Keratinocyte (primary cell): Measurements from ENCODE around the gene ZNF554. TPM values are rescaled to one million over a fixed set of nuclear protein-coding genes. Genes with fewer than 3 reads are reported as not detected.

Experiments used
- DNase-seq: peaks from one replicate; pipeline ENCODE4 v3.0.0-alpha.2; 2011; ENCODE audit warnings: low read depth, missing footprints, low spot score
- FAIRE-seq: peaks from 2 replicates; lab custom pipeline; 2011; peaks lifted over from hg19 to GRCh38; lab: Jason Lieb, UNC
- H2AFZ ChIP-seq: 2 replicates; pipeline ENCODE4 v1.6.0; 2012; ENCODE audit warnings: low read length, control low read depth, inconsistent platforms; ENCODE audit not compliant: control insufficient read depth
- H3K27ac ChIP-seq: 2 replicates; pipeline ENCODE4 v1.5.1; 2011; ENCODE audit warnings: low read length; ENCODE audit not compliant: control insufficient read depth, insufficient read depth
- H3K27me3 ChIP-seq: 3 replicates; pipeline ENCODE4 v1.6.0; 2011; ENCODE audit warnings: low read length; ENCODE audit not compliant: control insufficient read depth, insufficient read depth; ENCODE audit errors: extremely low read depth
- H3K36me3 ChIP-seq, 2 experiments: 2 replicates in 1 of 2; 3 replicates in 1 of 2; pipeline ENCODE4 v1.5.1; 2011; ENCODE audit warnings: low read length in 2 of 2, mild to moderate bottlenecking in 1 of 2; ENCODE audit not compliant: control insufficient read depth in 2 of 2, insufficient read depth in 2 of 2; ENCODE audit errors: extremely low read depth in 1 of 2
- H3K4me1 ChIP-seq: 3 replicates; pipeline ENCODE4 v1.5.1; 2011; ENCODE audit warnings: low read length; ENCODE audit not compliant: control insufficient read depth, insufficient read depth; ENCODE audit errors: extremely low read depth
- H3K4me2 ChIP-seq: 3 replicates; pipeline ENCODE4 v1.6.0; 2011; ENCODE audit warnings: low read depth, low read length; ENCODE audit not compliant: control insufficient read depth, insufficient read depth; ENCODE audit errors: extremely low read depth
- H3K4me3 ChIP-seq, 3 experiments: fragments of 200-600 bp in 1 of 3; sonication (generic) in 1 of 3; 2 replicates in 2 of 3; 3 replicates in 1 of 3; pipeline ENCODE4 v1.5.1; 2011 to 2016; ENCODE audit warnings: low read length in 3 of 3, mild to moderate bottlenecking in 3 of 3, control low read depth in 2 of 3, inconsistent platforms in 1 of 3, low read depth in 1 of 3, mixed read lengths in 1 of 3, mixed run types in 1 of 3, moderate library complexity in 1 of 3; ENCODE audit not compliant: control insufficient read depth in 2 of 3, insufficient read depth in 2 of 3; ENCODE audit errors: extremely low read depth in 1 of 3
- H3K79me2 ChIP-seq: 2 replicates; pipeline ENCODE4 v1.6.0; 2012; ENCODE audit warnings: low read length; ENCODE audit not compliant: control insufficient read depth, insufficient read depth
- H3K9ac ChIP-seq: 3 replicates; pipeline ENCODE4 v1.6.0; 2011; ENCODE audit warnings: low read length; ENCODE audit not compliant: control insufficient read depth, insufficient read depth; ENCODE audit errors: extremely low read depth
- H3K9me1 ChIP-seq: 3 replicates; pipeline ENCODE4 v1.6.0; 2011; ENCODE audit warnings: low read length; ENCODE audit not compliant: control insufficient read depth, insufficient read depth; ENCODE audit errors: extremely low read depth
- H3K9me3 ChIP-seq: 2 replicates; pipeline ENCODE4 v1.5.1; 2012; ENCODE audit warnings: low read depth, low read length; ENCODE audit not compliant: control insufficient read depth
- H4K20me1 ChIP-seq: 3 replicates; pipeline ENCODE4 v1.6.0; 2011; ENCODE audit warnings: low read length; ENCODE audit not compliant: control insufficient read depth, insufficient read depth; ENCODE audit errors: extremely low read depth
- EZH2 ChIP-seq: IDR thresholded peaks from one replicate; pipeline ENCODE4 v1.6.1; 2012; ENCODE audit warnings: inconsistent platforms, mild to moderate bottlenecking, low read length, moderate library complexity
- dilution Hi-C: fragments of 300-500 bp; cut with MboI; formaldehyde crosslinking; loops from one replicate; pipeline ENCODE4 v1.7.0; 2020; ENCODE audit warnings: low sequenced_read_pairs; ENCODE audit not compliant: extremely low pct_ligation_motif_present
- polyA plus RNA-seq, 5 experiments: library from polyadenylated mRNA; depleted of rRNA in 3 of 5; stranded (reverse) in 3 of 5; stranded (forward) in 1 of 5; unstranded in 1 of 5; fragments of >200 nt; gene quantifications; 1 replicate in 1 of 5; 2 replicates in 3 of 5; 3 replicates in 1 of 5; pipeline versions ENCODE4 v1.2.1 to v1.2.3, GENCODE V29; 2011 to 2012; ENCODE audit warnings: missing spikeins in 2 of 5, low read depth in 1 of 5, low replicate concordance in 1 of 5
- TF ChIP-seq, protein P1 (sequence below), 3 experiments: IDR thresholded peaks in 1 of 3; conservative IDR thresholded peaks in 1 of 3; optimal IDR thresholded peaks in 1 of 3; 2 replicates in 2 of 3; 3 replicates in 1 of 3; pipeline versions ENCODE3 to v1.5.1; 2011; ENCODE audit warnings: low read length in 3 of 3, mild to moderate bottlenecking in 3 of 3, moderate library complexity in 2 of 3, control low read depth in 1 of 3, inconsistent platforms in 1 of 3; ENCODE audit not compliant: insufficient read depth in 2 of 3; ENCODE audit errors: extremely low read depth in 1 of 3

The ZNF554 gene
- polyA plus RNA-seq, 1 donor (not counting 4 experiments of a cell fraction or from before 2014, with no cell fraction given): 2.7 TPM

DNA sequence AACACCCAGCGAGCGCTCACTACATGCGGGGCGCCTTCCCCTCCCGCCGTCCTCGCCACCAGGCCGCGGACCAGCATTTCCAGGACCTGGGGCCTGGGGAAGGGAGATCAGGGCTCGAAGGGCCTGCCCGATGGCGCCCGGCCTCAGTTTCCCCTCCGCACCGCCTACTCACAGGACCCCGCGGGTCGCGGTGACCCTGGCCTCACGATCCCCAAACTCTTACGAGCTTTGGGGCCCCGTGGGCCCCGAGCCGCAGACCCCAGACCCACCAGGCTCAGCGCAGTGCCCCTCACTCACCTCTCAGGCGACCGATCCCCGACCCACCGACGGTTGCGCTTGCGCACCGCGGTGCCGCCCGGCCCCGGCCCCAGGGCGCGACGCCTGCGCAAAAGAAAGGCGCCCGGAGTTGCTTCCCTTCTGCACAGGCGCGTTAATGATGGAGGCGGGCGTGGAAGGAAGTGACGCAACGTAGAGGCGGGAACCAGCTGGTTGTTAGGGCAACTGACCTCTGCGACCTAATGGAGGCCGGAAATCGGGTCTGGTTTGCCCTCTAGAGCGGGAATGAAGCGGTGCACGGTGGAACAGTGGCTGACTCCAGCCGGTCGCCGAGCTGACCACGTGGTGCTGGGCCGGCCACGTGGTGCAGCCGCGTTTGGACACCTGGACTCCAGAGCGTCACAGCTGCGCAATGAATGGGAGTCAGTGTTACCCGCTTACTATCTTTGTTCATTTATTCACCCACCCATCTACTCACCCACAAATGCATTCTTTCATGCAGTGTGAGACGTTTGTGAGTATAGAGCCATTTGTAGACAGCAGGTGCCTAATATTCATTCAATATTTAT, 36.5 kb upstream of the ZNF554 start, which contains the start of gene SGTA:
TSS of gene SGTA (minus strand) at position 338 of the 845 bp plus-strand sequence. CDS start 14,205 bp downstream, outside the sequence.
- peak within 1 kb of the TSS; percentile 76 for H3K4me2 ChIP-seq
- peak within 1 kb of the TSS; percentile 98 for H3K9ac ChIP-seq
- peaks cover 76% of the 10 kb centered on the region for H3K79me2 ChIP-seq
- no peaks in the 10 kb centered on the region for H3K9me3 ChIP-seq
- H3K4me3 ChIP-seq: peak within 1 kb of the TSS; percentile 85 to 96 (median 92)
- DNase-seq: peak; percentile 82
- TF ChIP-seq, protein P1, sequence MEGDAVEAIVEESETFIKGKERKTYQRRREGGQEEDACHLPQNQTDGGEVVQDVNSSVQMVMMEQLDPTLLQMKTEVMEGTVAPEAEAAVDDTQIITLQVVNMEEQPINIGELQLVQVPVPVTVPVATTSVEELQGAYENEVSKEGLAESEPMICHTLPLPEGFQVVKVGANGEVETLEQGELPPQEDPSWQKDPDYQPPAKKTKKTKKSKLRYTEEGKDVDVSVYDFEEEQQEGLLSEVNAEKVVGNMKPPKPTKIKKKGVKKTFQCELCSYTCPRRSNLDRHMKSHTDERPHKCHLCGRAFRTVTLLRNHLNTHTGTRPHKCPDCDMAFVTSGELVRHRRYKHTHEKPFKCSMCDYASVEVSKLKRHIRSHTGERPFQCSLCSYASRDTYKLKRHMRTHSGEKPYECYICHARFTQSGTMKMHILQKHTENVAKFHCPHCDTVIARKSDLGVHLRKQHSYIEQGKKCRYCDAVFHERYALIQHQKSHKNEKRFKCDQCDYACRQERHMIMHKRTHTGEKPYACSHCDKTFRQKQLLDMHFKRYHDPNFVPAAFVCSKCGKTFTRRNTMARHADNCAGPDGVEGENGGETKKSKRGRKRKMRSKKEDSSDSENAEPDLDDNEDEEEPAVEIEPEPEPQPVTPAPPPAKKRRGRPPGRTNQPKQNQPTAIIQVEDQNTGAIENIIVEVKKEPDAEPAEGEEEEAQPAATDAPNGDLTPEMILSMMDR (optimal IDR thresholded peaks at IDR 0.05 in 1 of 3, IDR thresholded peaks at IDR 0.05 in 1 of 3, conservative IDR thresholded peaks at IDR 0.05 in 1 of 3; ENCODE audit: extremely low read depth in 1 of 3, insufficient read depth in 2 of 3, low read length in 3 of 3): peak; percentile 33 to 58 (median 48)
- TF ChIP-seq EZH2: no peak
- H3K36me3 ChIP-seq: peaks cover 7 to 16% of the 10 kb centered on the region in 2 experiments
- H4K20me1 ChIP-seq: peaks cover 17% of the 10 kb centered on the region
- dilution Hi-C loops: no loop called here
- peaks cover 25% of the 10 kb centered on the region for H3K4me1 ChIP-seq
- H3K27me3 ChIP-seq: no peaks in the 10 kb centered on the region
- H2AFZ ChIP-seq: peak within 1 kb of the TSS; percentile 79
- H3K27ac ChIP-seq: peak within 1 kb of the TSS; percentile 95
- H3K9me1 ChIP-seq: peaks cover 5% of the 10 kb centered on the region
- FAIRE-seq: peak; percentile 76

GRCh38 chr19:2783781-2784145, 35.9 kb upstream of the ZNF554 start:
- Histone ChIP-seq H3K4me1 (peaks cover 25% of the 10 kb centered on the region), H3K79me2 (peaks cover 75% of the 10 kb centered on the region), H3K9ac (peak overlapping the region; percentile 98), H3K27ac (peak overlapping the region; percentile 95), H3K9me3 (no peaks in the 10 kb centered on the region), H3K4me3 (peak overlapping the region in 1 of 3 experiments; percentile 92), H2AFZ (no peak overlapping the region), H3K27me3 (no peaks in the 10 kb centered on the region), H4K20me1 (peaks cover 14% of the 10 kb centered on the region), H3K36me3 (peaks cover 6 to 16% of the 10 kb centered on the region in 2 experiments), H3K9me1 (peaks cover 5% of the 10 kb centered on the region), H3K4me2 (peak overlapping the region; percentile 69)
- DNase-seq (no peak), FAIRE-seq (no peak)
- TF ChIP-seq, protein P1 (optimal IDR thresholded peaks at IDR 0.05 in 1 of 3, IDR thresholded peaks at IDR 0.05 in 1 of 3, conservative IDR thresholded peaks at IDR 0.05 in 1 of 3; ENCODE audit: extremely low read depth in 1 of 3, insufficient read depth in 2 of 3, low read length in 3 of 3): no peak
- no peak for TF ChIP-seq EZH2
- dilution Hi-C loops: no loop called here
